Measurements from ENCODE around the gene KATNB1.
"Not testable (repeated sequence)": the region's sequence is repeated elsewhere in the genome, so short reads cannot be mapped to it uniquely, and the experiment has no call there.

DNA sequence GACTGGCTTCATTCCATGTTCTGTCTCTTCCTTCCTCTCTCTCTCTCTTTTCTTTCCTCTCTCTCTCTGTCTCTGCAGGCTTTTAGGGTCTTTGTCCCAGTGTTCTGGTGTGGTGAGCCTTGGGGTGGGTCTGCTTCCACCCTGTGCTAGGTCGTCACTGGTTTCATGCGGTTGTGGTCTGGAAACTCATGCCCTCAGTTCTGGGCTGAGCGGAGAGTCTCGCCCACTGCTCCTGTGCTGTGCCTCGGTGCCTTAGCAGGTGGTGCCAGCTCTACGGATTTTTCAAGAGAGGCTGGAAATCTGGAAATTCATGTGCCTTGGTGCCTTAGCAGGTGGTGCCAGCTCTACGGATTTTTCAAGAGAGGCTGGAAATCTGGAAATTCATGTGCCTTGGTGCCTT is 10.7 kb downstream of the KATNB1 start:
- not testable (repeated sequence) for TF ChIP-seq CTCF, POLR2A (IDR thresholded peaks at IDR 0.05)

Data from lower leg skin (tissue), 3 donors.